Measurements from ENCODE around the gene S100A3.

GRCh38 chr1:153509036-153509435 is 40.0 kb downstream of the S100A3 start:
- TF ChIP-seq POLR2A (IDR thresholded peaks at IDR 0.05) (no peak), CTCF (IDR thresholded peaks at IDR 0.05) (no peak)
